Activated T-helper 9 cell treated with anti-CD3 and anti-CD28 coated beads, Interleukin-2, amount 50 U/mL, for 16 hours (primary cell): ENCODE results near the gene CDK11A.
"Not testable (repeated sequence)": the region's sequence is repeated elsewhere in the genome, so short reads cannot be mapped to it uniquely, and the experiment has no call there.

Source experiments
- DNase-seq: peaks from one replicate; pipeline ENCODE4 v3.0.0-alpha.2; 2020; ENCODE audit warnings: low read depth

CDK11A gene

GRCh38 chr1:1662392-1662791, 61.8 kb downstream of the CDK11A start:
- DNase-seq, result not testable (repeated sequence)

GRCh38 chr1:1658583-1659549, 65.3 kb downstream of the CDK11A start, which contains the start of gene CDK11B:
Gene CDK11B, minus strand, starts transcription at chr1:1659004. Its CDS starts 1,519 bp downstream, at chr1:1657485.
- DNase-seq, result peak; percentile 94
